GM21576 (cell line): ENCODE results near the gene SHISA4.

Source experiments
- ATAC-seq: cut with Tn5 transposase; IDR thresholded peaks from one replicate; pipeline ENCODE4 v1.9.1; 2021; ENCODE audit warnings: mild to moderate bottlenecking, moderate library complexity; ENCODE audit not compliant: unreplicated experiment

The SHISA4 gene

GRCh38 chr1:201880928-201881571 lies 7.6 kb upstream of the SHISA4 start:
- ATAC-seq = no peak

- no peak for ATAC-seq
Observed at GRCh38 chr1:201881617-201882016, 7.1 kb upstream of the SHISA4 start.

- no peak for ATAC-seq
Observed at GRCh38 chr1:201882665-201883132, 6.0 kb upstream of the SHISA4 start.

- no peak for ATAC-seq
Observed at GRCh38 chr1:201883266-201883665, 5.4 kb upstream of the SHISA4 start.

GRCh38 chr1:201883786-201884185 lies 4.9 kb upstream of the SHISA4 start:
- ATAC-seq = no peak

GRCh38 chr1:201884425-201884824 lies 4.3 kb upstream of the SHISA4 start:
- no peak for ATAC-seq

GRCh38 chr1:201885531-201886075 lies 3.1 kb upstream of the SHISA4 start:
- no peak for ATAC-seq

GRCh38 chr1:201886103-201886885 lies 2.4 kb upstream of the SHISA4 start:
- no peak for ATAC-seq

- ATAC-seq = no peak
Observed at GRCh38 chr1:201887116-201887866, 1.4 kb upstream of the SHISA4 start.

- no peak for ATAC-seq
Observed at GRCh38 chr1:201889090-201889968, 631 bp downstream of the SHISA4 start.

GRCh38 chr1:201890223-201890622 lies 1.5 kb downstream of the SHISA4 start:
- no peak for ATAC-seq

- ATAC-seq = no peak
Observed at GRCh38 chr1:201890806-201891450, 2.2 kb downstream of the SHISA4 start.

GRCh38 chr1:201891451-201892045 lies 2.9 kb downstream of the SHISA4 start:
- ATAC-seq = no peak

- no peak for ATAC-seq
Observed at GRCh38 chr1:201892211-201892610, 3.5 kb downstream of the SHISA4 start.

- ATAC-seq = no peak
Observed at GRCh38 chr1:201893431-201893830, 4.7 kb downstream of the SHISA4 start.

GRCh38 chr1:201894343-201895119 lies 5.8 kb downstream of the SHISA4 start:
- no peak for ATAC-seq

- no peak for ATAC-seq
Observed at GRCh38 chr1:201895120-201895665, 6.5 kb downstream of the SHISA4 start.
